CD4-positive, alpha-beta memory T cell (primary cell): ENCODE data around the gene SLC35E4. TPM values are rescaled to one million over a fixed set of nuclear protein-coding genes. Genes with fewer than 3 reads are reported as not detected.
"Not testable (repeated sequence)": the region's sequence is repeated elsewhere in the genome, so short reads cannot be mapped to it uniquely, and the experiment has no call there.

Experiments used
- CTCF ChIA-PET: fragments of 350-600 bp; sonication (Branson Sonifier 250); formaldehyde crosslinking; loops from one replicate; lab custom pipeline; 2021; ENCODE audit warnings: inconsistent platforms; ENCODE audit not compliant: partially characterized antibody; lab: Charles Lee
- POLR2A ChIA-PET: fragments of 350-600 bp; sonication (Branson Sonifier 250); formaldehyde crosslinking; loops from one replicate; lab custom pipeline; 2021; ENCODE audit not compliant: partially characterized antibody; lab: Charles Lee
- DNase-seq, 5 donors: peaks; one replicate each; pipeline versions ENCODE4 v3.0.0 to v3.0.0-alpha.2; 2020 to 2022; ENCODE audit warnings: mixed read lengths in 1 of 5
- H3K27ac ChIP-seq: one replicate; pipeline ENCODE4 v1.7.0; 2013; ENCODE audit warnings: low read depth, low read length
- H3K27me3 ChIP-seq: 2 replicates; pipeline ENCODE4 v1.7.0; 2013; ENCODE audit warnings: mild to moderate bottlenecking, low read length, moderate library complexity; ENCODE audit not compliant: insufficient read depth
- H3K36me3 ChIP-seq: 2 replicates; pipeline ENCODE4 v1.7.0; 2013; ENCODE audit warnings: mild to moderate bottlenecking, low read length, moderate library complexity; ENCODE audit not compliant: insufficient read depth
- H3K4me1 ChIP-seq: 2 replicates; pipeline ENCODE4 v1.7.0; 2013; ENCODE audit warnings: mild to moderate bottlenecking, low read length, moderate library complexity; ENCODE audit not compliant: insufficient read depth
- H3K4me3 ChIP-seq, 2 donors: one replicate each; pipeline ENCODE4 v1.7.0; 2013; ENCODE audit warnings: low read length in 2 of 2, mild to moderate bottlenecking in 1 of 2
- H3K9me3 ChIP-seq, 2 donors: one replicate each; pipeline ENCODE4 v1.7.0; 2013; ENCODE audit warnings: low read length in 2 of 2, control low read depth in 1 of 2; ENCODE audit not compliant: control insufficient read depth in 1 of 2
- H3K27ac Mint-ChIP-seq, 7 donors: one replicate each; pipeline ENCODE4 v1.8.0; 2020 to 2021; ENCODE audit warnings: mixed read lengths in 7 of 7, mild to moderate bottlenecking in 6 of 7, inconsistent platforms in 3 of 7, moderate library complexity in 3 of 7
- H3K27me3 Mint-ChIP-seq, 2 donors: one replicate each; pipeline ENCODE4 v1.8.0; 2020 to 2021; ENCODE audit warnings: mixed read lengths in 2 of 2
- H3K36me3 Mint-ChIP-seq, 2 donors: one replicate each; pipeline ENCODE4 v1.8.0; 2020 to 2021; ENCODE audit warnings: mixed read lengths in 2 of 2, inconsistent platforms in 1 of 2, mild to moderate bottlenecking in 1 of 2
- H3K4me1 Mint-ChIP-seq, 4 donors: one replicate each; pipeline ENCODE4 v1.8.0; 2020 to 2021; ENCODE audit warnings: mixed read lengths in 4 of 4, mild to moderate bottlenecking in 1 of 4
- H3K4me3 Mint-ChIP-seq, 8 donors: one replicate each; pipeline ENCODE4 v1.8.0; 2020 to 2021; ENCODE audit warnings: mixed read lengths in 8 of 8, mild to moderate bottlenecking in 7 of 8, moderate library complexity in 6 of 8, inconsistent platforms in 3 of 8
- H3K9me3 Mint-ChIP-seq, 8 donors: one replicate each; pipeline ENCODE4 v1.8.0; 2020 to 2021; ENCODE audit warnings: mixed read lengths in 8 of 8, mild to moderate bottlenecking in 5 of 8, inconsistent platforms in 3 of 8, moderate library complexity in 1 of 8
- intact Hi-C: fragments of 100-400 bp; cut with micrococcal nuclease; formaldehyde crosslinking; loops from one replicate; pipeline ENCODE4 v1.15.1; 2023
- polyA plus RNA-seq, 2 donors: library from polyadenylated mRNA; unstranded; fragments of 300-500 nt; fragmentation: Illumina TruSeq; gene quantifications; one replicate each; pipeline ENCODE4 v1.2.3, GENCODE V29; 2021
- total RNA-seq, 2 experiments: library from RNA; stranded (reverse); gene quantifications; one replicate each; pipeline ENCODE4 v1.2.3, GENCODE V29; 2021

Gene SLC35E4, protein sequence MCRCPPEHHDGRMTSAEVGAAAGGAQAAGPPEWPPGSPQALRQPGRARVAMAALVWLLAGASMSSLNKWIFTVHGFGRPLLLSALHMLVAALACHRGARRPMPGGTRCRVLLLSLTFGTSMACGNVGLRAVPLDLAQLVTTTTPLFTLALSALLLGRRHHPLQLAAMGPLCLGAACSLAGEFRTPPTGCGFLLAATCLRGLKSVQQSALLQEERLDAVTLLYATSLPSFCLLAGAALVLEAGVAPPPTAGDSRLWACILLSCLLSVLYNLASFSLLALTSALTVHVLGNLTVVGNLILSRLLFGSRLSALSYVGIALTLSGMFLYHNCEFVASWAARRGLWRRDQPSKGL
- 1 to 10 TPM; 2.9 to 3.0 TPM for total RNA-seq
- under 1 TPM; 0.61 to 1.00 TPM for polyA plus RNA-seq

DNA sequence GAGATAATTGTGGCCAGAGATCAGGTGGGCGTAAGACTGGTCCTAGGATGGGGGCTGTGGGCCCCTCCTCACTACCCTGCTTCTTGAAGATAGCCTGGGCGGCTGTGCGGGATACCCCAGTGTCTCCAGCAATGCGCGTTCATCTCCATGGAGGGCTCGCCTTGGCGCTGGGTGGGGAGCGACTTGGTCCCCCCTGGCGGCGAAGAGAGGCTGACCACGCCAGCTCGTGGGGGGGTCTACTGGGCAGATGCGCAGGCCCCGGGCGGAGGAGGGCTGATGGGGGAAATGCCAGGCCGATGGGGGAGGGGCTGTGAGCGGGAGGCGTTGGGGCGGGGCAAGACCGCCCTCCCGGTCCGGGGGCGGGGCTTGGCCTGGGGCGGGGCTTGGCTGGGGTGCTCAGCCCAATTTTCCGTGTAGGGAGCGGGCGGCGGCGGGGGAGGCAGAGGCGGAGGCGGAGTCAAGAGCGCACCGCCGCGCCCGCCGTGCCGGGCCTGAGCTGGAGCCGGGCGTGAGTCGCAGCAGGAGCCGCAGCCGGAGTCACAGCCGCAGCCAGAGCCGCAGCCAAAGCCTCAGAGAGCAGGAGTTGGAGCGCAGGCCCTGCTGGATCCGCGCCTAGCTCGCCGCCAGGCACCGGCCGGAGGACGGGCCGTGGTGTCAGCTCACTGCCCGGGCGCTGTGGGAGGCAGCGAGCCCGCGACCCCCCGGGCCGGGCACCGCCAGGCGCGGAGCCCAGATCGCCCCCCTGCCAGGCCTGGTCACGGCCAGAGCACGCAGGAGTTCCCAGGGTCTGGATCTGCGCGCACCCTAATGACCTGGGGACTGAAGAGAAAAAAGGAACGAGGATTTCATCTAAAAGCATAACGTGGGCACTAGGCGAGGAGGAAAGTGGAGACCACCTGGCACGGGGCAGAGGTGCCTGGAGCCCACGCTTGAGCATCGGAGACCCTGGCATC is at the start of gene SLC35E4:
SLC35E4 (plus strand) TSS at position 509 of the 953 bp plus-strand sequence. CDS start 670 bp downstream, outside the sequence.
- ChIA-PET POLR2A (interaction anchor here (0.8 to 3.1 kb wide), 25 partner anchors 14 to 764 kb away, joined by 3 to 33 read pairs (median 6); partner anchors contain the start of genes DRG1, DUSP18, MORC2 and OSBP2), CTCF (interaction anchor here (0.7 to 4.2 kb wide), 30 partner anchors 8 to 594 kb away, joined by 3 to 79 read pairs (median 6); partner anchors contain the start of genes DUSP18, OSBP2, SELENOM and TCN2)
- peaks cover 1 to 5% of the 10 kb centered on the region in 2 donors for H3K36me3 Mint-ChIP-seq
- peak within 1 kb of the TSS; percentile 88 to 98 (median 93) for H3K27ac Mint-ChIP-seq
- no peaks in the 10 kb centered on the region for H3K9me3 ChIP-seq
- peak within 1 kb of the TSS; percentile 81 to 91 for H3K4me3 ChIP-seq
- no peaks in the 10 kb centered on the region for H3K27me3 Mint-ChIP-seq
- intact Hi-C loops: loop anchor here (1.0 to 5.0 kb wide), 7 partner anchors 32 to 712 kb away; partner anchors contain the start of genes DUSP18, LIMK2, OSBP2 and PATZ1
- peaks cover 10 to 29% (median 16%) of the 10 kb centered on the region in 4 donors for H3K4me1 Mint-ChIP-seq
- H3K4me3 Mint-ChIP-seq: peak within 1 kb of the TSS; percentile 84 to 95 (median 89)
- H3K27ac ChIP-seq: peak within 1 kb of the TSS; percentile 79
- H3K9me3 Mint-ChIP-seq: peaks cover 0 to 2% (median 0%) of the 10 kb centered on the region in 8 donors
- H3K4me1 ChIP-seq: peaks cover 34% of the 10 kb centered on the region
- no peaks in the 10 kb centered on the region for H3K27me3 ChIP-seq
- DNase-seq: peak; percentile 92 to 95 (median 92)
- no peaks in the 10 kb centered on the region for H3K36me3 ChIP-seq

DNA sequence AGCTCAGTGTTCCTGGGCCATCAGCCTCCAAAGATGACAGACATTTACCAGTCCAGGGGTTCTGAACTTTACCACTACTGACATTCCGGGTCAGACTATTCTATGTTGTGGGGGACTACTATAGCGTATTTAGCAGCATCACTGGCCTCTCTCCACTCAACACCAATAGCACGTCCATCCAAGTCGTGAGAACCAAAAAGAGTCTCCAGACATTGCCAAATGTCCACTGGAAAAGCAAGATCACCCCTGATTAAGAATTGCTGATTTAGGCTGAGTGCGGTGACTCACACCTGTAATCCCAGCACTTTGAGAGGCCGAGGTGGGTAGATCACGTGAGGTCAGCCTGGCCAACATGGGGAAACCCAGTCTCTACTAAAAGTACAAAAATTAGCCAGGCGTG is 49.2 kb upstream of the SLC35E4 start:
- intact Hi-C loops: no loop called here
- Mint-ChIP-seq H3K4me1 (peaks cover 0 to 10% (median 4%) of the 10 kb centered on the region in 4 donors), H3K36me3 (peaks cover 63% of the 10 kb centered on the region in 2 donors), H3K27ac (no peak overlapping the region), H3K4me3 (no peak overlapping the region), H3K9me3 (no peaks in the 10 kb centered on the region), H3K27me3 (no peaks in the 10 kb centered on the region)
- POLR2A ChIA-PET: no interaction called here
- no peak for DNase-seq
- Histone ChIP-seq H3K36me3 (peaks cover 68% of the 10 kb centered on the region), H3K4me1 (peaks cover 17% of the 10 kb centered on the region), H3K27me3 (no peaks in the 10 kb centered on the region), H3K27ac (no peak overlapping the region), H3K9me3 (no peaks in the 10 kb centered on the region), H3K4me3 (no peak overlapping the region)
- CTCF ChIA-PET: interaction anchor here (1.2 kb wide), 1 partner anchor 20 kb away, joined by 3 read pairs; no protein-coding TSS in a partner anchor

DNA sequence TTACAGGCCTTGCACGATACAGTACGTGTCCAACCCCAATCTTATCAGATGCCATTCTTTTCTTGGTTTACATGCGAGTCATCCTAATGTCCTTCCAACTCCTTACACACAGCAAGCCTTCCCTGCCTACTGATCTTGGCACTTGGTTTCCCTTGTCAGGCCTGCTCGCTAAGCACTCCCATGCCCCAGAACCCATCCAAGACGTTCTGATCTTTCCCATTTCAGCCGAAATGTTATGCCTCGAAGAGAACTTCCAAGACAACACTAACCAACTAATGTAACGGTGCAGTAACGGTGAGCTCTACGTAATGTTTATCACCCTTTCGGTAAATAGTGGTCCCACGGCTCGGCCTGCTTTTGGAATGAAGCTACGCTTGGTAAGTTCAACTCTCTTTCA is 44.4 kb upstream of the SLC35E4 start:
- H3K4me3 Mint-ChIP-seq: no peak overlapping the region
- DNase-seq: no peak
- H3K4me3 ChIP-seq: peak overlapping the region; percentile 50 to 99

DNA sequence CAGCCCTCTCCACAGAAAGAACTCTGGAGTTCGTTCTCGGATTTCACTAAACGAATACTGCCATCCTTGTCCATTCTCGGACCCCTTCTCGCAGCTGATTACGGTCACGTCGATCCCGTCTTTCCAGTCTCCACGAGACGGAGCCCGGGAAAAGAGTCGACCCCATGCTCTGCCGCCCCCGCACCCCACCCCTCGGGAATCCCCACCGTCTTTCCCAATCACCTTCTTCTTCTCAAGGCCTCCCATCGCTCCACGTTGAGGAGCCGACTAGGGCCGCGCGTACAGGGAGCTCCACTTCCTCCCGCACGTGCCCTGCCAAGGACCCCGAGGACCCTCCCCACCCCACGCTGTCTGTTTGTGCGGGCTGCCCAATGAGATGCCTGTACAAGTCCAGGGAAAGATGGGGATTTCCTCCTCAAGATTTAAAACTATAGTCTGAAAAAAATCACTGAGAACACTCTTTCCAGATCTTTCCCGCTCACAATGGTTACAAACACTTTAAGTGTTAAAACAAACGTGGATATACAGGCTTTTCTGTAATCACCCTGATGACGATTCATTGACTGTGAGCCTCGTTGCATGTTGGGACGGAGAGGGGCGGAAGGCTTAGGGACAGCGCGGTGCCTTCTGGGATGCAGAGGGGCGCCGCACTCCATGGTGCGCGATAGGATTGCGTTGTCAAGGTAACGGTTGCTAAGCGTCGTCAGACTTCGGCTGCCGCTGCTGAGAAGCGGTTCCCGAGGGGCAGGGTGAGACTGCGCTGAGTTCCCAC is 43.8 kb upstream of the SLC35E4 start, which contains the start of gene PES1:
PES1 (minus strand) TSS at position 323 of the 772 bp plus-strand sequence; CDS start at position 246, 77 bp downstream.
- Mint-ChIP-seq H3K36me3 (peaks cover 24 to 30% of the 10 kb centered on the region in 2 donors), H3K4me3 (no peak within 1 kb of the TSS), H3K27me3 (peaks cover 3 to 7% of the 10 kb centered on the region in 2 donors), H3K9me3 (no peaks in the 10 kb centered on the region), H3K27ac (peak within 1 kb of the TSS in 1 of 7 donors; percentile 82), H3K4me1 (peaks cover 0 to 10% (median 3%) of the 10 kb centered on the region in 4 donors)
- ChIA-PET POLR2A (interaction anchor here (0.6 to 2.4 kb wide), 9 partner anchors 15 to 1039 kb away, joined by 3 to 19 read pairs (median 4); partner anchors contain the start of genes GAL3ST1, MORC2, SLC35E4 and TCN2), CTCF (interaction anchor here (0.8 to 1.9 kb wide), 7 partner anchors 10 to 328 kb away, joined by 3 to 7 read pairs (median 3); partner anchors contain the start of gene TCN2)
- H3K4me3 ChIP-seq: peak within 1 kb of the TSS; percentile 50 to 99
- H3K27ac ChIP-seq: peak within 1 kb of the TSS; percentile 78
- intact Hi-C loops: loop anchor here (1.0 to 5.0 kb wide), 6 partner anchors 44 to 1886 kb away; partner anchors contain the start of genes DUSP18, NF2, SLC35E4 and TUG1
- H3K27me3 ChIP-seq: no peaks in the 10 kb centered on the region
- H3K9me3 ChIP-seq: no peaks in the 10 kb centered on the region
- H3K36me3 ChIP-seq: peaks cover 16% of the 10 kb centered on the region
- H3K4me1 ChIP-seq: peaks cover 22% of the 10 kb centered on the region
- peak; percentile 96 to 98 (median 97) for DNase-seq

More for the DNA sequence above, 44.4 kb upstream of the SLC35E4 start:
- ChIA-PET CTCF (interaction anchor here (0.8 to 1.9 kb wide), 5 partner anchors 11 to 329 kb away, joined by 3 to 7 read pairs (median 3); no protein-coding TSS in a partner anchor), POLR2A (interaction anchor here (0.6 to 2.4 kb wide), 10 partner anchors 10 to 1039 kb away, joined by 3 to 19 read pairs (median 4); partner anchors contain the start of genes GAL3ST1, MORC2, SLC35E4 and TCN2)
- intact Hi-C loops: loop anchor here (1.0 to 5.0 kb wide), 4 partner anchors 76 to 1886 kb away; partner anchors contain the start of genes DUSP18 and NF2
- no peak overlapping the region for H3K27ac Mint-ChIP-seq
- H3K27me3 Mint-ChIP-seq: peaks cover 3 to 7% of the 10 kb centered on the region in 2 donors
- H3K27ac ChIP-seq: peak overlapping the region; percentile 78
- H3K9me3 ChIP-seq: no peaks in the 10 kb centered on the region
- H3K9me3 Mint-ChIP-seq: no peaks in the 10 kb centered on the region
- H3K36me3 ChIP-seq: peaks cover 22% of the 10 kb centered on the region
- peaks cover 22% of the 10 kb centered on the region for H3K4me1 ChIP-seq
- H3K36me3 Mint-ChIP-seq: peaks cover 29 to 35% of the 10 kb centered on the region in 2 donors
- no peaks in the 10 kb centered on the region for H3K27me3 ChIP-seq
- peaks cover 0 to 10% (median 4%) of the 10 kb centered on the region in 4 donors for H3K4me1 Mint-ChIP-seq

DNA sequence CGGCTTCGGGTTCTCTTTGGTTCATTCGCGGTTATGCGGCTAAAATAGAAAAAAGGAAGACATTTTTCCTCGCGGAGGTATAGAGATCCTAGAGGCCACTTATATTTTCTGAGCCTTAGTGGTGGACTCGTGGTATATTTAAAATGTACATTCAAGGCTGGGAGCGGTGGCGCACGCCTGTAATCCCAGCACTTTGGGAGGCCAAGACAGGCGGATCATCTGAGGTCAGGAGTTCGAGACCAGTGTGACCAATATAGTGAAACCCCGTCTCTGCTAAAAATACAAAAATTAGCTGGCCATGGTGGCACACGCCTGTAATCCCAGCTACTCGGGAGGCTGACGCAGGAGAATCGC is 43.2 kb upstream of the SLC35E4 start:
- not testable (repeated sequence) for H3K9me3 ChIP-seq, DNase-seq, H3K27ac Mint-ChIP-seq, H3K4me3 Mint-ChIP-seq, H3K27me3 Mint-ChIP-seq, H3K9me3 Mint-ChIP-seq, H3K4me3 ChIP-seq, H3K27ac ChIP-seq, H3K27me3 ChIP-seq
- intact Hi-C loops: loop anchor here (1.0 to 5.0 kb wide), 4 partner anchors 43 to 1885 kb away; partner anchors contain the start of genes NF2, SLC35E4 and TUG1
- H3K4me1 Mint-ChIP-seq: peaks cover 0 to 10% (median 3%) of the 10 kb centered on the region in 4 donors
- Histone ChIP-seq H3K36me3 (peaks cover 11% of the 10 kb centered on the region), H3K4me1 (peaks cover 22% of the 10 kb centered on the region)
- H3K36me3 Mint-ChIP-seq: peaks cover 19 to 26% of the 10 kb centered on the region in 2 donors
- POLR2A ChIA-PET: interaction anchor here (1.0 to 2.4 kb wide), 4 partner anchors 14 to 376 kb away, joined by 3 to 19 read pairs (median 4); partner anchors contain the start of genes MORC2, TCN2 and TUG1
- CTCF ChIA-PET: interaction anchor here (1.0 to 1.9 kb wide), 4 partner anchors 12 to 42 kb away, joined by 3 to 7 read pairs (median 4); partner anchors contain the start of gene TCN2
